ENCODE results near the gene CCND2. TPM values are rescaled to one million over a fixed set of nuclear protein-coding genes. Genes with fewer than 3 reads are reported as not detected.

The CCND2 gene
- total and polyA plus RNA-seq, 2 of the 4 experiments (the other 2 are of a cell fraction), result 1.1 to 2.3 TPM

DNA sequence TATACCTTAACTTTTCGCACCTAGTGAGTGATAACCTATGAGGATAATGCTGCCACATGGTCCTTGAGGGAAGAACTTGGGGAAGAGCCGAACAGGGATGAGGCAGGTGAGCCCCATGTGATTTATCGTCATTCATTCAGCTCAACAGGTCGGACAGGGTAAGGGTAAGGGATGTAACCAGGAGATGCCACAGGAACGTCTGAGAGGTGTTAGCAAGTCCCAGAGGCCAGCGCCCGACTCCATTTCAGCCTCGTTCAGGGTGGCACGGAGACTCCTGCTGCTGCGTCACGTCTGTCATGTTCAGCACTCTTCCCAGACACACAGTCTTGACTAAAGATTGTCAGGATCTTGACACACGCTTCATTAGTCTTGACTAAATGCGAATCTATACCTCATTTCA lies 24.1 kb downstream of the CCND2 start:
- H4K91ac ChIP-seq (ENCODE audit: insufficient read depth, low read depth, low read length), result no peak overlapping the region

More for the DNA sequence above, 24.1 kb downstream of the CCND2 start:
- ChIA-PET CTCF (no interaction called here), POLR2A (ENCODE audit: unreplicated experiment) (no interaction called here)
- Histone ChIP-seq H3K4ac (ENCODE audit: low read depth, low read length) (no peak overlapping the region), H3K14ac (replicated peaks; ENCODE audit: low read depth, low read length) (no peak overlapping the region), H2BK15ac (ENCODE audit: low read depth, low read length) (no peak overlapping the region), H3K4me3 (ENCODE audit: insufficient read depth, low read depth, low read length) (no peak overlapping the region), H2AFZ (replicated peaks; ENCODE audit: low read length, poor library complexity) (no peak overlapping the region), H3K4me2 (ENCODE audit: low read depth, low read length) (no peak overlapping the region), H3K79me1 (ENCODE audit: low read depth in 1 of 2, low read length in 2 of 2) (no peaks in the 10 kb centered on the region), H4K8ac (ENCODE audit: low read depth in 2 of 2, low read length in 2 of 2) (no peak overlapping the region), H3K9me1 (ENCODE audit: insufficient read depth, low read length) (no peaks in the 10 kb centered on the region), H2AK5ac (ENCODE audit: low read depth, low read length) (no peak overlapping the region), H3K9me3 (ENCODE audit: control insufficient read depth, insufficient read depth, low read length) (no peaks in the 10 kb centered on the region), H3K56ac (ENCODE audit: extremely low read depth, insufficient read depth, low read length) (no peak overlapping the region), H2BK20ac (ENCODE audit: low read depth, low read length) (no peak overlapping the region), H4K20me1 (ENCODE audit: insufficient read depth, low read length) (no peaks in the 10 kb centered on the region; the same call in 1 of the 2 replicates), H3K4me1 (ENCODE audit: control insufficient read depth, insufficient read depth, low read length) (no peaks in the 10 kb centered on the region), H3K18ac (ENCODE audit: low read depth, low read length) (no peak overlapping the region), H3K9ac (ENCODE audit: low read depth, low read length) (no peak overlapping the region), H2AK9ac (replicated peaks; ENCODE audit: low read depth, low read length, poor library complexity) (no peak overlapping the region), H2BK5ac (ENCODE audit: low read depth, low read length, poor library complexity, severe bottlenecking) (no peak overlapping the region), H3K27me3 (ENCODE audit: control insufficient read depth, insufficient read depth, low read length) (peaks cover 4% of the 10 kb centered on the region), H3K23ac (ENCODE audit: low read depth, low read length) (no peak overlapping the region), H2BK120ac (ENCODE audit: low read depth, low read length) (no peak overlapping the region), H4K5ac (ENCODE audit: low read depth, low read length) (no peak overlapping the region), H3K36me3 (ENCODE audit: control insufficient read depth, insufficient read depth, low read length) (0 out of 2 replicates have a peak, but pooled peaks cover 1% of the 10 kb centered on the region), H3K27ac (ENCODE audit: insufficient read depth, low read length) (no peak overlapping the region)
- ATAC-seq (ENCODE audit: low read depth) (no peak), DNase-seq (no peak)
- in situ Hi-C loops (cut with MboI; ENCODE audit: low sequenced_read_pairs), result no loop called here
- WGBS, 2 experiments (ENCODE audit: extremely low coverage in 2 of 2, insufficient read length in 1 of 2), result 80% methylated on average over 9 of the region's 13 CpGs; no CpG with 5 or more reads in 1 of the 2 experiments
- intact Hi-C loops (cut with micrococcal nuclease), result no loop called here
- dilution Hi-C loops (cut with HindIII; ENCODE audit: low sequenced_read_pairs, unreplicated experiment), result no loop called here
- BruUV-seq (replicated peaks), result no TSS peak
- no peak for TF ChIP-seq RAD21 (IDR thresholded peaks at IDR 0.05; ENCODE audit: low read length)
- no peak for TF ChIP-seq NFE2L2 (IDR thresholded peaks at IDR 0.05; ENCODE audit: low read depth, low read length)
- no peak for TF ChIP-seq RCOR1 (IDR thresholded peaks at IDR 0.05; ENCODE audit: insufficient replicate concordance, low read length)
- no peak for TF ChIP-seq MAZ (IDR thresholded peaks at IDR 0.05; ENCODE audit: borderline replicate concordance, low read depth, low read length)
- TF ChIP-seq POLR2A (IDR thresholded peaks at IDR 0.05; ENCODE audit: low read depth, low read length), result no peak
- TF ChIP-seq CEBPB (IDR thresholded peaks at IDR 0.05; ENCODE audit: low read depth, low read length), result no peak
- TF ChIP-seq RFX5 (IDR thresholded peaks at IDR 0.05; ENCODE audit: low read depth, low read length), result no peak
- no peak for TF ChIP-seq MXI1 (IDR thresholded peaks at IDR 0.05; ENCODE audit: borderline replicate concordance, low read depth, low read length)
- no peak for TF ChIP-seq CHD1 (IDR thresholded peaks at IDR 0.05; ENCODE audit: low read depth, low read length)
- TF ChIP-seq, protein P1, sequence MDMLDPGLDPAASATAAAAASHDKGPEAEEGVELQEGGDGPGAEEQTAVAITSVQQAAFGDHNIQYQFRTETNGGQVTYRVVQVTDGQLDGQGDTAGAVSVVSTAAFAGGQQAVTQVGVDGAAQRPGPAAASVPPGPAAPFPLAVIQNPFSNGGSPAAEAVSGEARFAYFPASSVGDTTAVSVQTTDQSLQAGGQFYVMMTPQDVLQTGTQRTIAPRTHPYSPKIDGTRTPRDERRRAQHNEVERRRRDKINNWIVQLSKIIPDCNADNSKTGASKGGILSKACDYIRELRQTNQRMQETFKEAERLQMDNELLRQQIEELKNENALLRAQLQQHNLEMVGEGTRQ (IDR thresholded peaks at IDR 0.05; ENCODE audit: low read depth, low read length), result no peak
- no peak for TF ChIP-seq MAFK (IDR thresholded peaks at IDR 0.05; ENCODE audit: low read depth, low read length)
- TF ChIP-seq, protein P2, sequence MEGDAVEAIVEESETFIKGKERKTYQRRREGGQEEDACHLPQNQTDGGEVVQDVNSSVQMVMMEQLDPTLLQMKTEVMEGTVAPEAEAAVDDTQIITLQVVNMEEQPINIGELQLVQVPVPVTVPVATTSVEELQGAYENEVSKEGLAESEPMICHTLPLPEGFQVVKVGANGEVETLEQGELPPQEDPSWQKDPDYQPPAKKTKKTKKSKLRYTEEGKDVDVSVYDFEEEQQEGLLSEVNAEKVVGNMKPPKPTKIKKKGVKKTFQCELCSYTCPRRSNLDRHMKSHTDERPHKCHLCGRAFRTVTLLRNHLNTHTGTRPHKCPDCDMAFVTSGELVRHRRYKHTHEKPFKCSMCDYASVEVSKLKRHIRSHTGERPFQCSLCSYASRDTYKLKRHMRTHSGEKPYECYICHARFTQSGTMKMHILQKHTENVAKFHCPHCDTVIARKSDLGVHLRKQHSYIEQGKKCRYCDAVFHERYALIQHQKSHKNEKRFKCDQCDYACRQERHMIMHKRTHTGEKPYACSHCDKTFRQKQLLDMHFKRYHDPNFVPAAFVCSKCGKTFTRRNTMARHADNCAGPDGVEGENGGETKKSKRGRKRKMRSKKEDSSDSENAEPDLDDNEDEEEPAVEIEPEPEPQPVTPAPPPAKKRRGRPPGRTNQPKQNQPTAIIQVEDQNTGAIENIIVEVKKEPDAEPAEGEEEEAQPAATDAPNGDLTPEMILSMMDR (conservative IDR thresholded peaks at IDR 0.05; ENCODE audit: low read depth, low read length), result no peak
- TF ChIP-seq FOS (IDR thresholded peaks at IDR 0.05; ENCODE audit: low read depth, low read length), result no peak
- TF ChIP-seq BHLHE40 (IDR thresholded peaks at IDR 0.05; ENCODE audit: low read depth, low read length), result no peak
- TF ChIP-seq, protein P3, sequence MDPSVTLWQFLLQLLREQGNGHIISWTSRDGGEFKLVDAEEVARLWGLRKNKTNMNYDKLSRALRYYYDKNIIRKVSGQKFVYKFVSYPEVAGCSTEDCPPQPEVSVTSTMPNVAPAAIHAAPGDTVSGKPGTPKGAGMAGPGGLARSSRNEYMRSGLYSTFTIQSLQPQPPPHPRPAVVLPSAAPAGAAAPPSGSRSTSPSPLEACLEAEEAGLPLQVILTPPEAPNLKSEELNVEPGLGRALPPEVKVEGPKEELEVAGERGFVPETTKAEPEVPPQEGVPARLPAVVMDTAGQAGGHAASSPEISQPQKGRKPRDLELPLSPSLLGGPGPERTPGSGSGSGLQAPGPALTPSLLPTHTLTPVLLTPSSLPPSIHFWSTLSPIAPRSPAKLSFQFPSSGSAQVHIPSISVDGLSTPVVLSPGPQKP (IDR thresholded peaks at IDR 0.05; ENCODE audit: borderline replicate concordance, low read depth, low read length), result no peak
- TF ChIP-seq SMC3 (IDR thresholded peaks at IDR 0.05; ENCODE audit: low read depth, low read length), result no peak

All from IMR-90 (cell line).